AG09309 (cell line): ENCODE data around the gene KIAA0232.
A peak's percentile ranks its signal among the peaks of the same experiment; 100 is the strongest.
"Not testable (repeated sequence)": the region's sequence is repeated elsewhere in the genome, so short reads cannot be mapped to it uniquely, and the experiment has no call there.

Source experiments
- DNase-seq: peaks from one replicate; pipeline ENCODE4 v3.0.0-alpha.2; 2010; ENCODE audit warnings: low read depth
- H3K4me3 ChIP-seq: 2 replicates; pipeline ENCODE4 v1.5.1; 2011; ENCODE audit warnings: mild to moderate bottlenecking, low read depth, low read length, moderate library complexity; ENCODE audit not compliant: control insufficient read depth
- CTCF ChIP-seq: IDR thresholded peaks from 2 replicates; pipeline ENCODE4 v1.5.1; 2011; ENCODE audit warnings: mild to moderate bottlenecking, low read depth, low read length, inconsistent platforms; ENCODE audit not compliant: insufficient read depth, control insufficient read depth; ENCODE audit errors: missing control alignments

Gene KIAA0232

DNA sequence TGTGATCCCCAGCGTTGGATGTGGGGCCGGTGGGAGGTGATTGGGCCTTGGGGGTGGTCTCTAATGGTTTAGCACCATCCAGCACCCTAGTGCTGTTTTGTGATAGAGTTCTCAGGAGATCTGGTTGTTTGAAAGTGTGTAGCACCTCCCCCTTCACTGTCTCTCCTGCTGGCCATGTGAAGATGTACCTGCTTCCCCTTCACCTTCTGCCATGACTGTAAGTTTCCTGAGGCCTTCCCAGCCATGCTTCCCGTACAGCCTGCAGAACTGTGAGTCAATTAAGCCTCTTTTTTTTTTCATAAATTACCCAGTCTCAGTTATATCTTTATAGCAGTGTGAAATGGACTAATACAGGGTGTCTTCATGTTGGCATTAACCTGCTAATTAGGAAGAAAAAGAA is 107.8 kb downstream of the KIAA0232 start:
- TF ChIP-seq CTCF: no peak
- DNase-seq: no peak
- no peak overlapping the region for H3K4me3 ChIP-seq

- DNase-seq, H3K4me3 ChIP-seq: not testable (repeated sequence)
Observed at GRCh38 chr4:6890971-6891370, 108.4 kb downstream of the KIAA0232 start.

GRCh38 chr4:6891436-6892170 is 109.1 kb downstream of the KIAA0232 start:
- no peak for TF ChIP-seq CTCF

DNA sequence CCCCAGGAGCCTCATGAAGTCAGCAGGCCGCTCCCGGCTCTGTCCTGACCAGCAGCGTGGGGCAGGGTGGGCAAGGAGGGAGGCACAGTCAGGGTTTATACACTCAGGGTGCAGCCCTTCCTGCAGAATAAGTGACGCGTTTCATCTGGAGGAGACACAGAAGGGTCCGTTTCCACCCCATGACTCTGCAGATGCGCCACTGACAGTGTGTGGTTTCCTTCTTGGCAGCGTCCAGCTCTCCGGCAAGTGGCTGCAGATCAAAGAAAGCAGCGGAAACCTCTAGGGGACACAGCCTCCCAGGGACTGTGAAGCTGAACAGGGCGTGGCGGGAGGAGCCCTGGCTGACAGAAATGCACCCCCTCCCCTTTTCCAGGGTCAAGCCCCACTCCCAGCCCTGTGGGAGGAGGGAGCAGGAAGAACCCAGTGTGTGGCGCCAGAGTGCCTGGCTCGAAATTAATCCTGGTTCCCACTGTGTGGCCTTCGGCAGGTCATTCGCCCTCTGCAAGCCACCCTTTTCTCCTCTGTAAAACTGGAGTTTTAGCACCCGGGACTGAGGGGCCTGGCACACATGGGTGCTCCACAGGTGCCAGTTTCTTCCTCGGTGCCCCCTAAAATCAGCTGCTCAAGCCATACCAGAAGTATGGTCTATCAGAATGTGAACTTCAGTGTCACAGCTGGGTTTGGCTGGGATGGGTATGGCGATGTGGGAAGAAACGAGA is 109.8 kb downstream of the KIAA0232 start:
- no peak for TF ChIP-seq CTCF
- no peak for DNase-seq
- H3K4me3 ChIP-seq: no peak overlapping the region

More at GRCh38 chr4:6891436-6892170, 109.1 kb downstream of the KIAA0232 start:
- DNase-seq: no peak
- no peak overlapping the region for H3K4me3 ChIP-seq

DNA sequence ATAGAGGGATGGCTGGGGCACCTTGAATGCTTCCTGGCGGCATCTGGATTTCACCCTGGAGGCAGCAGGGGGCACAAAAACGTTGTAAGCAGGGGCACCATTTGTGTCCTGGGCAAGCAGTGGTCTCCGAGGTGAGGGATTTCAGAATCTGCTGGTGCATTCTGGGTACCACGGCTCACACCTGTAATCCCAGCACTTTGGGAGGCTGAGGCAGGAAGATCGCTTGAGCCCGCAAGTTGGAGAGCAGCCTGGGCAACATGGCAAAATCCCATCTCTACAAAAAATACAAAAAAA is 110.3 kb downstream of the KIAA0232 start:
- DNase-seq: no peak
- no peak overlapping the region for H3K4me3 ChIP-seq
- no peak for TF ChIP-seq CTCF

DNA sequence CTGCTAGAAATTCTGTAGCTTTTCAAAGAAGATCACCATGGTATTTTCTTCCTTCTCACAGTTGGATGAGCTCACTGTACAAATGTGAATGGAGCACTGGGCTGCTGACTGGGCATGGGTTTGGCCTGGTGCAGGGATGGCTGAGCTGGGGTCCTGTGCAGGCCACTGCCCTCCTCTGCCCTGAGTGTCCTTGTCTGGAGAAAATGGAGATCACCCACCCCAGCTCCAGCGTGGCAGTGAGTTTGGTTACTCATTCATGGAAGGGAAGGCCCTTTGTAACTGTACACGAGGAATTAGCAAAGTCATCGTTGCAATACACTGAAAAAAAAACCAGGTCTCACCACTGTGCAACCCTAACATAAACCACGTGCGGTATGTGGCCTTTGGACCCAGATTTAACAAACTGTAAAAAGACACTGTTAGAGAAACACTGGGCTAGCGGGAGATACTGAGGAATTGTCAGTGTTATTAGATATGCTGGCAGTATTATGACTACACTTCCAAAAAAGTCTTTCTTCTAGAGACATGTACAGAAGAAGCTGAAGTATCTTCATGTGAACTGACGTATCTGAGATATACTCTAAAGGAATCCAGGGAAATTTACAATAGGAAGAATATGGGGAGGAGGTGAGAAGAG is 111.0 kb downstream of the KIAA0232 start:
- DNase-seq: peak; percentile 73
- no peak overlapping the region for H3K4me3 ChIP-seq
- TF ChIP-seq CTCF: no peak

- H3K4me3 ChIP-seq: no peak overlapping the region
- no peak for DNase-seq
- no peak for TF ChIP-seq CTCF
Observed at GRCh38 chr4:6894086-6894478, 111.6 kb downstream of the KIAA0232 start.
